ENCODE measurements around the gene MARCHF6.
"Not testable (repeated sequence)": the region's sequence is repeated elsewhere in the genome, so short reads cannot be mapped to it uniquely, and the experiment has no call there.

Gene MARCHF6

DNA sequence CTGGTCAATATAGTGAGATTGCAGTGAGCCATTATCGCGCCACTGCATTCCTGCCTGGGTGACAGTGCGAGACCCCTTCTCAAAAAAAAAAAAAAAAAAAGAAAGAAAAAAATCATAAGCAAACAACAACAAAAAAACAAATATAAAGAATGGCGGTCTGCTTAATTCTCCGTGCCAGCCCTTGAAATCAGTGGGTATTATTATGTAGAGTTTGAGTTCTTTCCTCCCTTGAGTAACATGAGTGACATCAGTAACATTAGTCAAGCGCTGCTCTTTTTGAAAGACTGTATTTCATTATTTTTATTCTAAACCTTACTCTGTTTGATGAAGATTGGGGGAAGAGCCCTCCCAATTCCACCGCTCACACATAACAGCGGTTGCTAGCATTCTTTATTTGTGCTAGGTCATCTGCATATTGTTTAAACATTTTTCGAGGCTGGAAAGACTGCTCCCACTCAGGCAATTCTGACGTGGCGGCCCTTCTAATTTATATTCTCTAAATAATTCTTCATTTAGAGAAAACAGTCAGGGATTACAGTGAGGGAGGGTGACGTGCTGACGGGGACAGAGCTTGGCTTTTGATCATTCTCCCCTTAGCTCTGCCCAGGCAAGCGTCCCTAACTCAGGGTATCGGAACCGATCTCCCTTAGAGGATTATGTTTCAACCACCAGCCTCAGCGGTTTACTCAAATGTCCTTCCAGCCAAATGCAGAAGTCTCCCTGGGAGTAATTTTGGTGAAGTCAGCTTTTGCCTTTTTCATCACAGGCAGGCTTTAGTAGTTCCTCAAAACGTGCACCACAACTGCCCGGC is 860 bp upstream of the MARCHF6 start:
- DNase-seq = peak; percentile 42

- DNase-seq = peak; percentile 58
These were observed 765 bp downstream of the MARCHF6 start for GRCh38 chr5:10354048-10354872.

DNA sequence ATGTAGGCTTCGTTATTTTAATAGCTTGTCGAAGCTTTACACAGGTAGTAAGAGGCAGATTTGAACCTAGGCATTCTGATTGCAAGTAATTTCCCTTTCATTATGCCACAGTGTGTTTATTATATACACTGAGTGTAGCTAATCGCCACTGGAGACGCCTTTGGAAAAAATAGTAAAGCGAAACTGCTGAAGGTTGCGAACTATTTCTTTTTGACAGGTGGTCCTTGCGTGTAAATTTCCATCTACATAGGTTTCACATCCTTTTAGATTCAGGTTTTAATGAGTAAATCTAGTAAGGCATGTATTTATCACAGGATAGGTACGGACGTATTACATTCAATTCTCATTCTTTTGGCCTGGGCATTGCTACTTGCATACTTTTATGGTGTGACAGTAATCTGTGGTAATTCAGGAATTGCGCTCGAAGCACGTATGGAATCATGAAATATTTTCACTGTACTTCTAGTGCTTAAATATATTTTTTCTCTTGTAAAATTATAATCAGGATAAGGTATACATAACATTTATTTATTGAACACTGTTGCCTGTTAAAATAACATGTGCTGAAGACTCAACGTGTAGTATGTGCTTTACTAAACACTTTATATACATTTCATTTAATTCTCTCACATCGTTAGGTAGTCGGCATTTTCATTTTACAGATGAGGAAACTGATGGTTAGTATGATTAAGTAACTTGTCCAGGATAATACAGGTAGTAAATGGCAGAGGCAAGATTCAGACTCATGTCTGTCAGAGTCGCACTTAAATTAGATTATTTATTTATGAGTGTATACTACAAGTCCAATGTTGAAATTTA is 1.8 kb downstream of the MARCHF6 start:
- no peak for DNase-seq

DNA sequence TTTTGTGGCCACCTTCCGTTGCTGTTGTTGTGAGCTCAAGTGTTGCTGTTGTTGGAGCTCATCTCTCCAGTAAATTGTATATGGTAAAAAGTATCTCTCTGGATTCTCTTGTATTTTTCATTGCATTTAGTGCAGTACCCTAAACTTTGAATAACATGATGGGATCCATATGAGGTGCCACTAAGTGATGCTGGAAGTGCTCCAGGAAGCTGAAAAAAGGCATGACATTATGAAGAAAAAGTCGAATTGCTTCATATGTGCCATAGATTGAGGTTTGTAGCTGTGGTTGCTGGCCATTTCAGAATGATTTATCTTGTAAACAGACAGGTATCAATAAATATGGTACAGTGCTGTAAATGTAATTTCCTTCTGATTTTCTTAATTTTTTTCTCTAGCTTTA is 5.5 kb downstream of the MARCHF6 start:
- no peak for DNase-seq

GRCh38 chr5:10360686-10361085 is 7.2 kb downstream of the MARCHF6 start:
- no peak for DNase-seq

- no peak for DNase-seq
These were observed 10.2 kb downstream of the MARCHF6 start for GRCh38 chr5:10363519-10364185.

DNA sequence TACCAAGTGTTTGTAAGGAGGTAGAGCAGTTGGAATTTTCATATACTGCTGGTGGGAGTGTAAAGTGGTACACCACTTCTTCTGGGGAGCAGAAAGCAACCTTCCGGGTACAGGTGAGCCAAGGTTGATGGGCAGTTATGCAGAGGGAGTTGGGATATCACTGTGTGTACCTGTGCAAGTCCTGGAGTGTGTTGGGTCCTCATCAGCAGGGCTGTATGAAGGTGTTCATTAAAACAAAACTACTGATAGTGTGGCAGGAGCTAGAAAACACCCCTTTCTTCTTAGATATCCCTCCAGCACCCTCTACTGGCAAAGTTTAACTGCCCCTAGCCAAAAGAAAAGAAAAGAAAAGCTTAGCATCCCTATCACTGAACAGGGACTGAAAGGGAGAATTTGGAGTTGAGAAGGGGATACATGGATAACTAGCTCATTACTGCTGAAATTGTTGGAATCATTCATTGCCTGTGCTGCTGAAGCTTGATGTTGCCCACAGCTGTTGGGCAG is 10.7 kb downstream of the MARCHF6 start:
- no peak for DNase-seq

DNA sequence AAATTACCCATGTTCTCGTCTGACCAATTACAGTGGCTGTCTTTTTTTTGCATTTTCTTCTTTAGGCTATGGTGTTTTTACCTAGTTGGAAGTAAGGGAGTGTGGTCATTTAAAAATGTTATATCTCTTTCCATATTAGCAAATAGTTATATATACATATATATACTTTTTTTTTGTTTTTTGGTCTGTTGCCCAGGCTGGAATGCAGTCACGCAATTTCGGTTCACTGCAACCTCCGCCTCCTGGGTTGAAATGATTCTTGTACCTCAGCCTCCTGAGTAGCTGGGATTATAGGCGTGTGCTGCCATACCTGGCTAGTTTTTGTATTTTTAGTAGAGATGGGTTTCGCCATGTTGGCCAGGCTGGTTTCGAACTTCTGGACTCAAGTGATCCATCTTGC is 12.3 kb downstream of the MARCHF6 start:
- no peak for DNase-seq

- no peak for DNase-seq
These were observed 13.1 kb downstream of the MARCHF6 start for GRCh38 chr5:10366310-10367272.

- DNase-seq = no peak
These were observed 14.1 kb downstream of the MARCHF6 start for GRCh38 chr5:10367579-10367978.

DNA sequence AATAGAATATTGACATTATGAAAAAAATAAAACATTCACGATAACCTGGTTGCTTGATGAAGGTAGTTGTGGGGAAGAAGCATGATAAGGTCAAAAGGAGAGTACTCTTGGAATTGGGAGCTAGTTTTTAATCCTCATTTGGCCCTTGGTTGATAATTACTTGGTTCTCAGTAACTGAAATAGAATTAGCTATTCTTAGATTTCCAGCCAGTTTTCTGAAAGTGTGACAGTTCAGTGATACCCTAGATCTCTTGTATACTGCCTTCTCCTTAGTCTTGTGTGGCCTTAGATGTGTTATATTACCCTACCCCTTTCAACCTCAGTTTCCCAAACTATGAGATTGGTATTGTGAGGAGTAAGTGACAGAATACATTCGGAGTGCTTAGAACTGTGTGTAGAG is 17.4 kb downstream of the MARCHF6 start:
- no peak for DNase-seq

DNA sequence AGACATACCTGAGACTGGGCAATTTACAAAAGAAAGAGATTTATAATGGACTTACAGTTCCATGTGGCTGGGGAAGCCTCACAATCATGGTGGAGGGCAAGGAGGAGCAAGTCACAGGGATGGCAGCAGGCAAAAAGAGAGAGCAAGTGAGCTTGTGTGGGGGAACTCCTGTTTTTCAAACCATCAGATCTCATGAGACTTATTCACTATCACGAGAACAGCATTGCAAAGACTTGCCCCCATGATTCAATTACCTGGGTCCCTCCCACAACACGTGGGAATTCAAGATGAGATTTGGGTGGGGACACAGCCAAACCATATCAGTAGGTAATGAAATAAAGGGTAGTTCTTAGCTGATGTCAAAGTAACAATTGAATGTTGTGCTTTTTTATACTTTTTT is 17.9 kb downstream of the MARCHF6 start:
- not testable (repeated sequence) for DNase-seq

DNA sequence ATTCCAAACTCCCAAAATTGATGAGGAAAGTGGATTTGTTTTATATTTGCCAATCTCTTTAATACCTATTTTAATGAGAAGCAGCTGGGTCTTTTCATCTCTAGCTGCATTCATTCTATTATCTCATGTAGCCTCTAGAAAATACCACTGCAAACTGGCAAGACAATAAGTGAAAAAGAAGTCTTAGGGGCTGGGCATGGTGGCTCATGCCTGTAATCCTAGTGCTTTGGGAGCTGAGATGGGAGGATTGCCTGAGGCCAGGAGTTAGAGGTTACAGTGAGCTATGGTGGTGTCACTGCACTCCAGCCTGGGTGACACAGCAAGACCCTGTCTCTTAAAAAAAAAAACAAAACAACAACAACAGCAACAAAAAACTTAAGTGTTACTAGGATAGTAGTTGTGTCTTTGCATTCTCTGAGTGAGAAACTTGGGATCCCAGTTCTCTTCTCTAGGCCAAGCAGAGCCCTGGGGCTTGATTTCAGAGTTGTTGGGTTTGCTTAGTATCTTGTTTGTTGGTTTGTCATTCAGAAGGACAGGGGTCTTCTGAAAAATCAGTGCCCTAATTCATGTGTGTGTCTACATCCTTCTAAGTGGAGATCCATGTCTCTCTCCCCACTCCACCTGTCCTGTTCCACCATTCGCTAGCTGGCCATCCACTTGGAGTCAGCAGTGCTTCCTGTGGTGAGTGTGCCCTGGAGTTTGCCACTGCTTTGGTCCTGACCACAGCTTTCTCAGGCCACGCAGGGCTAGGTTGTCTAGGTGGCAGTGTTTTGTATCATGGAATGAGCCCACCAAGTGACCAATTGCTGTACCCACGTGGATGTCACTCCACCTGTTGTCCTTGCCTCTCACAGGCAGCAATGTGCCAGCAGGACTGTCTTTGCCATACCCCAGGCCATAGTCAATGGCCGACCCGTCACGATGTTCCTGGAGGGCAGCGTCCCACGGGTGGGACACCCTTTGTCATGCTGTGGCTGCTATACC is 19.5 kb downstream of the MARCHF6 start:
- DNase-seq = no peak

- no peak for DNase-seq
These were observed 20.8 kb downstream of the MARCHF6 start for GRCh38 chr5:10374046-10375022.

DNA sequence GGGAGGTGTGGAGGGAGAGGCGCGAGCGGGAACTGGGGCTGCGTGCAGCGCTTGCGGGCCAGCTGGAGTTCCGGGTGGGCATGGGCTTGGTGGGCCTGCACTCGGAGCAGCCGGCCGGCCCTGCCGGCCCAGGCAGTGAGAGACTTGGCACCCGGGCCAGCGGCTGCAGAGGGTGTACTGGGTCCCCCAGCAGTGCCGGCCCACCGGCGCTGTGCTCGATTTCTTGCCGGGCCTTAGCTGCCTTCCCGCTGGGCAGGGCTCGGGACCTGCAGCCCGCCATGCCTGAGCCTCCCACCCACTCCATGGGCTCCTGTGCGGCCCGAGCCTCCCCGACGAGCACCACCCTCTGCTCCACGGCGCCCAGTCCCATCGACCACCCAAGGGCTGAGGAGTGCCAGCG is 21.7 kb downstream of the MARCHF6 start:
- not testable (repeated sequence) for DNase-seq

DNA sequence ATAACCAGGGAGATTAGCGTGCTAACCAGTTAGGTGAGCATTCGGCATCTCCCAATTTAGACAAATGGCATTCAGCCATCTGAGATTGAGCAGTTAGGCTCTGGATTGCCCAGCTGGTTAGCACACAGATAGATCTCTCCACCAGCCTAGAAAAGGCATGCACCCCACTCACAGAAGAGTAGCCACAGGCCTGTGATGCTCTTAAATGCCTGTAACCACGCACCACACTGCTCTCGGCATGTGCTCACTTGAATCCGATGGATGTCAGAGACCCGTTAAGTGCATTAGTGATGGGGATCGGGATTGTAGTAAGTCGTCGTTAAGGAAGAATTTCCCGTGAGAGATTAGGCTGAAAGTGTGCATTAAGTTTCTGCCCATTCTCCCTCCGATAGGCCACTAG is 23.0 kb downstream of the MARCHF6 start:
- DNase-seq = no peak

GRCh38 chr5:10377081-10377480 is 23.6 kb downstream of the MARCHF6 start:
- no peak for DNase-seq

- no peak for DNase-seq
These were observed 28.3 kb downstream of the MARCHF6 start for GRCh38 chr5:10381803-10382202.

DNA sequence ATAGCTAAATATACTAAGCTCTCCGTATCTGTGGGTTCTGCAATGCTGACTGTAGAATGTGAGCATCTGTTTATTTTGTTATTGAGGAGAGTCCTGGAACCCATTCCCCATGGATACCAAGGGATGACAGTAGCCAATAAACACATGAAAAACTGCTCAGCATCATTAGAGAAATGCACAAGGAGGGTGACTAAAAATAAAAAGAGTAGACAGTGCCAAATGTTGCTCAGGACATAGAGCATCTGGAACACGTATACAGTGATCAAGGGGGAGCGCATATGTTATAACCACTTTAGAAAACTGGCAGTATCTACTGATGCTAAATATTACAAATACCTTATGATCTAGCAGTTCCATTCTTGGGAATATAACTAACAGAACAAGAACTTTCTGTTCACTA is 31.0 kb downstream of the MARCHF6 start:
- no peak for DNase-seq

Data from stimulated activated naive CD4-positive, alpha-beta T cell treated with Interleukin-2 at 50 U/mL for 16 hours (primary cell).